Stimulated activated CD4-positive, alpha-beta T cell treated with anti-CD3 and anti-CD28 coated beads, Interleukin-12 subunit alpha, Interleukin-12 subunit beta, amount 100 ng/mL, for 24 hours (primary cell): ENCODE measurements around the gene PRSS27.
A peak's percentile ranks its signal among the peaks of the same experiment; 100 is the strongest.
"Not testable (repeated sequence)": the region's sequence is repeated elsewhere in the genome, so short reads cannot be mapped to it uniquely, and the experiment has no call there.

ENCODE experiments used
- DNase-seq, 2 experiments: peaks; one replicate each; pipeline ENCODE4 v3.0.0-alpha.2; 2020; ENCODE audit warnings: low read depth in 2 of 2

The PRSS27 gene

GRCh38 chr16:2724816-2725348 is 4.9 kb upstream of the PRSS27 start:
- DNase-seq: no peak

GRCh38 chr16:2724088-2724676 is 4.2 kb upstream of the PRSS27 start:
- DNase-seq: no peak

- DNase-seq: not testable (repeated sequence)
Measured at GRCh38 chr16:2721634-2722173, 1.7 kb upstream of the PRSS27 start.

- DNase-seq: peak; percentile 82 to 84
Measured at GRCh38 chr16:2720719-2721633, 952 bp upstream of the PRSS27 start.

GRCh38 chr16:2719328-2720063 is 528 bp downstream of the PRSS27 start:
- DNase-seq: no peak

GRCh38 chr16:2717383-2718263 is 2.4 kb downstream of the PRSS27 start:
- no peak for DNase-seq

GRCh38 chr16:2716948-2717347 is 3.1 kb downstream of the PRSS27 start:
- no peak for DNase-seq

GRCh38 chr16:2715966-2716885 is 3.8 kb downstream of the PRSS27 start:
- DNase-seq: no peak

GRCh38 chr16:2715519-2715918 is 4.5 kb downstream of the PRSS27 start:
- DNase-seq: peak; percentile 52 to 59

- no peak for DNase-seq
Measured at GRCh38 chr16:2715064-2715463, 5.0 kb downstream of the PRSS27 start.

- no peak for DNase-seq
Measured at GRCh38 chr16:2713985-2714774, 5.8 kb downstream of the PRSS27 start.

- DNase-seq: no peak
Measured at GRCh38 chr16:2713523-2713922, 6.5 kb downstream of the PRSS27 start.

- DNase-seq: no peak
Measured at GRCh38 chr16:2712546-2712945, 7.5 kb downstream of the PRSS27 start.

GRCh38 chr16:2712063-2712441 is 8.0 kb downstream of the PRSS27 start:
- no peak for DNase-seq

GRCh38 chr16:2711370-2712062 is 8.5 kb downstream of the PRSS27 start:
- DNase-seq: no peak

GRCh38 chr16:2710711-2711231 is 9.3 kb downstream of the PRSS27 start:
- DNase-seq: no peak

- DNase-seq: no peak
Measured at GRCh38 chr16:2710021-2710710, 9.9 kb downstream of the PRSS27 start.

GRCh38 chr16:2709588-2709984 is 10.4 kb downstream of the PRSS27 start:
- no peak for DNase-seq
